Chondrocyte (in vitro differentiated cells): ENCODE data around the gene COCH. TPM values are rescaled to one million over a fixed set of nuclear protein-coding genes. Genes with fewer than 3 reads are reported as not detected.

Experiments used
- DNase-seq: peaks from one replicate; pipeline ENCODE4 v3.0.0; 2021; ENCODE audit warnings: mixed read lengths, low spot score
- H3K27ac Mint-ChIP-seq: one replicate; pipeline ENCODE4 v1.8.0; 2021; ENCODE audit warnings: mild to moderate bottlenecking, moderate library complexity, mixed read lengths; ENCODE audit not compliant: unreplicated experiment
- H3K27me3 Mint-ChIP-seq: 2 replicates; pipeline ENCODE4 v1.8.0; 2021; ENCODE audit warnings: low read depth, mixed read lengths
- H3K36me3 Mint-ChIP-seq: 2 replicates; pipeline ENCODE4 v1.8.0; 2021; ENCODE audit warnings: low read depth, mixed read lengths
- H3K4me1 Mint-ChIP-seq: 2 replicates; pipeline ENCODE4 v1.8.0; 2021; ENCODE audit warnings: low read depth, mild to moderate bottlenecking, mixed read lengths
- H3K4me3 Mint-ChIP-seq: one replicate; pipeline ENCODE4 v1.8.0; 2021; ENCODE audit warnings: mild to moderate bottlenecking, moderate library complexity, mixed read lengths; ENCODE audit not compliant: unreplicated experiment
- H3K9me3 Mint-ChIP-seq: 2 replicates; pipeline ENCODE4 v1.8.0; 2021; ENCODE audit warnings: low read depth, mixed read lengths
- total RNA-seq: library from RNA; stranded (reverse); gene quantifications from 3 replicates; pipeline ENCODE4 v1.2.1, GENCODE V29; 2021
- TF ChIP-seq, protein P1 (sequence below): fragments of 200-600 bp; sonication (generic); IDR thresholded peaks from 2 replicates; pipeline ENCODE4 v1.5.0; 2021; ENCODE audit warnings: antibody characterized with exemption, mild to moderate bottlenecking, moderate library complexity

COCH gene
- total RNA-seq, 1 donor from 2014 or later = 14.7 TPM

DNA sequence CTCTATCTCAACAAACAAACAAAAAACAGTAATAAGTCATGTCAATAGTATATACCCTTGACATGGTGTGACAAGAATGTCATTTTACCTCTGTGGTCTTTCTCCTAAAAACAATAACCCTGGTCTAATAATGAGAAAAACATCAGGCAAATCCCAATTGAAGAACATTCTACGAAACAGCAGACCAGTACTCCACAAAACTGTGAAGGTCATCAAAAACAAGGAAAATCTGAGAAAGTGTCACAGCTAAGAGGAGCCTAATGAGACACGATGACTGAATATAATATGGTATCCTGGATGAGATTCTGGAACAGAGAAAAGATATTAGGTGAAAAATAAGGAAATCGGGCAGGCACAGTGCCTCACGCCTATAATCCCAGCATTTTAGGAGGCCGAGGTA is 5.6 kb upstream of the COCH start:
- Mint-ChIP-seq H3K27me3 (peaks cover 17% of the 10 kb centered on the region), H3K4me3 (no peak overlapping the region), H3K4me1 (no peaks in the 10 kb centered on the region), H3K27ac (no peak overlapping the region), H3K9me3 (no peaks in the 10 kb centered on the region), H3K36me3 (peaks cover 1% of the 10 kb centered on the region)
- no peak for DNase-seq
- TF ChIP-seq, protein P1, sequence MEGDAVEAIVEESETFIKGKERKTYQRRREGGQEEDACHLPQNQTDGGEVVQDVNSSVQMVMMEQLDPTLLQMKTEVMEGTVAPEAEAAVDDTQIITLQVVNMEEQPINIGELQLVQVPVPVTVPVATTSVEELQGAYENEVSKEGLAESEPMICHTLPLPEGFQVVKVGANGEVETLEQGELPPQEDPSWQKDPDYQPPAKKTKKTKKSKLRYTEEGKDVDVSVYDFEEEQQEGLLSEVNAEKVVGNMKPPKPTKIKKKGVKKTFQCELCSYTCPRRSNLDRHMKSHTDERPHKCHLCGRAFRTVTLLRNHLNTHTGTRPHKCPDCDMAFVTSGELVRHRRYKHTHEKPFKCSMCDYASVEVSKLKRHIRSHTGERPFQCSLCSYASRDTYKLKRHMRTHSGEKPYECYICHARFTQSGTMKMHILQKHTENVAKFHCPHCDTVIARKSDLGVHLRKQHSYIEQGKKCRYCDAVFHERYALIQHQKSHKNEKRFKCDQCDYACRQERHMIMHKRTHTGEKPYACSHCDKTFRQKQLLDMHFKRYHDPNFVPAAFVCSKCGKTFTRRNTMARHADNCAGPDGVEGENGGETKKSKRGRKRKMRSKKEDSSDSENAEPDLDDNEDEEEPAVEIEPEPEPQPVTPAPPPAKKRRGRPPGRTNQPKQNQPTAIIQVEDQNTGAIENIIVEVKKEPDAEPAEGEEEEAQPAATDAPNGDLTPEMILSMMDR = no peak

DNA sequence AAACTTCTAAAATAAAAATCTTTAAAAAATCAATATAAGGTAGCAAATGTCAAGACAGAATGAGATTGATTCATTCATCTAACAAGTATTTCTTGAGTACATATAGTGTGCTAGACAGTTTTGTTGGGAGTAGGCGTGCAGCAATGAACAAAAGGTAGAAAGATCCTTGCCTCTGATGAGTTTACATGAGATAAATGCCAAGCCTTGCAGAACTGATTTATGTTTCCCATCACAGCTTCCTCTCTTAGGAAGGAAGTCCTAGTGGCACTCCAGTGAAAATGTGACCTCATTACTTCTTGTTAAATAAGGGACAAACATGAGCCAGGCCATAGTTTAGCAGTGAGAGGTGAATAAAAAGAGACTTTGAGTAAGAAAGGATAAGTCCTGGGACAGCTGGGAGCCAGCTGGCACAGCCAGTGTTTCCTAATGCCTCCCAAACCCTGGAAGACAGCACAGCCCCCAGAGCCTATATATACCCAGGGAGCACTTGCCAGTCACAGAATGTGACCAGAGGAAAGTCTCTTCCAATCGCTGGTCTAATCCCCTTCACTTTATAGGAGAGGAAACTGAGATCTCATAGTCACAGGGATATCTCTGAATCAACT is 4.7 kb upstream of the COCH start:
- Mint-ChIP-seq H3K4me1 (no peaks in the 10 kb centered on the region), H3K27ac (no peak overlapping the region), H3K27me3 (peaks cover 14% of the 10 kb centered on the region), H3K9me3 (no peaks in the 10 kb centered on the region), H3K36me3 (peaks cover 1% of the 10 kb centered on the region), H3K4me3 (no peak overlapping the region)
- DNase-seq = no peak
- TF ChIP-seq, protein P1 = no peak

DNA sequence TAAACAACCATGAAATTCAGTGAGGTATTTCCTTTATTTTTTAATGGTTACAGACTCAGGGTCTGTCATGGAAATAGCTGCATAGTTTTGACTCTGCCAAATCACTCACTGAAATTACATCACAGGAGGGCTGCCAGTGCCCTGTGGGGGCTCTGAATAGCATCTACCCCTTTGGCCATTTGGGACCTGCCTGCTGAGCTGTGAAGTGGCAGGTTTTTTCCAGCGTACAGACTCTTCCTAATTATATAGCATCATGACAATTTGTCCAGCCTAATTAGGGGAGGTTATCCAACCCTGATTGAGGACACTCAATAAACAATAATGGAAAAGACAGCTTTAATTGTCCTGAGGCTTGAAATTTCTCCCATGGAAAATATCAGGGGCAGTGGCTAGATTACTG is 1.8 kb upstream of the COCH start:
- Mint-ChIP-seq H3K36me3 (peaks cover 1% of the 10 kb centered on the region), H3K4me1 (peaks cover 6% of the 10 kb centered on the region), H3K9me3 (no peaks in the 10 kb centered on the region), H3K4me3 (no peak overlapping the region), H3K27me3 (peaks cover 18% of the 10 kb centered on the region), H3K27ac (no peak overlapping the region)
- TF ChIP-seq, protein P1 = no peak
- DNase-seq = no peak

GRCh38 chr14:30873308-30874119 is 845 bp upstream of the COCH start:
- H3K27ac Mint-ChIP-seq = no peak overlapping the region

More at GRCh38 chr14:30873308-30874119, 845 bp upstream of the COCH start:
- peaks cover 18% of the 10 kb centered on the region for H3K27me3 Mint-ChIP-seq
- H3K9me3 Mint-ChIP-seq = no peaks in the 10 kb centered on the region
- peaks cover 1% of the 10 kb centered on the region for H3K36me3 Mint-ChIP-seq
- TF ChIP-seq, protein P1 = no peak
- DNase-seq = no peak
- H3K4me3 Mint-ChIP-seq = peak overlapping the region; percentile 62
- peaks cover 6% of the 10 kb centered on the region for H3K4me1 Mint-ChIP-seq
